HG03439 (cell line): ENCODE data around the gene NUFIP2.
"Not testable (repeated sequence)": the region's sequence is repeated elsewhere in the genome, so short reads cannot be mapped to it uniquely, and the experiment has no call there.

Experiments
- ATAC-seq: cut with Tn5 transposase; IDR thresholded peaks from one replicate; pipeline ENCODE4 v1.9.1; 2021; ENCODE audit warnings: mild to moderate bottlenecking, moderate library complexity; ENCODE audit not compliant: unreplicated experiment

Gene NUFIP2

DNA sequence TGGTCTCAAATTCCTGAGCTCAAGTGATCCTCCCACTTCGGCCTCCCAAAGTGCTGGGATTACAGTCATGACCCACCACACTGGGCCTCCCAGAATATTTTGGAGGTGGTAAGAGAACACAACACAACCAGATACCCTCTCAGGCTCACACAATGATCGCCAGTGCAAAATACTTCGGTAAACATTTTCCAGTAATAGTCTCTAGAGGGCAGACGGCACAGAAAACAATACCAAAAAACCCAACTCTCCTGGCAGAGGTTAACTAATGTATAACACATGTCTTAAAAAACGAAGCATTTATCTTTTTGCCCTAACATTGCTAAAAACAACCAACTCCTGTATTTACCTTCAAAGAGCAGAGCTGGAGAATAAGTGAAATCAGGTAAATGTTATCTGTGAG, 10.5 kb downstream of the NUFIP2 start:
- no peak for ATAC-seq

DNA sequence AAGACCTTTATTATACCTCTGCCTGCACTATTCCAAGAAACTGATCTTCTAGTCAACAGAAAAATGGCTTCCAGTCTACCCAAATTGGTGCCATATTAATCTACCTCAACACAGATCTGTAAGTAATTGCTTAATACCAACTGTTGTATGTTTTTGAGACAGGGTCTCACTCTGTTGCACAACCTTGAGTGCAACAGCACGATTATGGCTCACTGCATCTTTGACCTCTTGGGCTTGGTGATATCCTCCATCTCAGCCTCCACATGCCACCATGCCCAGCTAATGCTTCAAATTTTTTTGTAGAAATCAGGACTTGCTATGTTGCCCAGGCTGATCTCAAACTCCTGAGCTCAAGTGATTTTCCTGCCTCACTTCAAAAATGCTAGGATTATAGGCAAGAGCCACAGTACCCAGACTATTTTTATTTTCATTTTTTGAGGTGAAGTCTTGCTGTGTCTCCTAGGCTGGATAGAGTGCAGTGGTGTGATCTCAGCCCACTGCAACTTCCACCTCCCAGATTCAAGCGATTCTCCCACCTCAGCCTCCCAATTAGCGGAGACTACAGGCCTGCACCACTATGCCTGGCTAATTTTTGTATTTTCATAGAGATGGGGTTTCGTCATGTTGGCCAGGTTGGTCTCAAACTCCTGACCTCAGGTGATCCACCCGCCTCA, 14.4 kb downstream of the NUFIP2 start:
- no peak for ATAC-seq

DNA sequence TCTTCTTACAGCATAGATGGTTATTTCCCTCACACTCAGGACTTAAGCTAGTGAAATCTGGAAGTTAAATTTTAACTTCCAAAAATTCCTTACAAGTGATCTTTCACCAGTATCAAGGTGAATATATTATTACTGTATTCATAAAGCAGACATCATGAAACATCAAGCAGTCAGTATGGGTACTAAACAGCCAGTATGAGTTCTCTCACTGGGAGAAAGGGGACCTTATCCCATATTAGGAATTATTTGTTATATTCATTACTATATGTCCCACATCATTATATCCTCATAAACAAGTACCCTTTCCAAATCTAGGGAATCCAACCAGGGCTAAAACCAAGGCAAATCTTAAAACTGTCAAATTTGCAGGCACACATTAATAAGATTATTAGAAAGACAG, 15.3 kb downstream of the NUFIP2 start:
- ATAC-seq: no peak

DNA sequence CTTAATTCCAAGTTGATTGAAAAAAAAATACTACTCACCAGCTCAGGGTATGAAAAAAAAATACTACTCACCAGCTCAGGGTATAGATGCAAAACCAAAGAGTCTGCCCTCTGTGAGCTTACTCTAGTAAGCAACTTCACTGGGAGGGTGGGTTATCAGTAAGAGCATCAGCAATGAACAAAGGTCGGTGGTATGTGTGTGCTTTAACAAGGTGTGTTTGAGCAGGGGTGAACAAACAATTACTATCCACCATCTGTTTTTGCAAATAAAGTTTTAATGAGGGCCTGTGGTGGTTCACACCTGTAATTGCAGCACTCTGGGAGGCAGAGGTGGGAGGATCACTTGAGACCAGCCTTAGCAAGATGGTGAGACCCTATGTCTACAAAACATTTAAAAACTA, 20.0 kb downstream of the NUFIP2 start:
- ATAC-seq: no peak

DNA sequence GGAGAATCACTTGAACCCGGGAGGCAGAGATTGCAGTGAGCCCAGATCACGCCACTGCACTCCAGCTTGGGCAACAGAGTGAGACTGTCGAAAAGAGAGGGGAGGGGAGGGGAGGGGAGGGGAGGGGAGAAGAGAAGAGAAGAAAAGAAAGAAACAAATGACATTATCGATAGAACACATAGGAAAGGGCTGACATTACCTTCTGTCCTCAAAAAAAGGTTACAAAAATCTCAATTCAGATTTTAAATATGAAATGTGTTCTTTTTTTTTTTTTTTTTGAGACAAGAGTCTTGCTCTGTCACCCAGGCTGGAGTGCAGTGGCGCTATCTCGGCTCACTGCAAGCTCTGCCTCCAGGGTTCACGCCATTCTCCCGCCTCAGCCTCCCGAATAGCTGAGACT, 22.0 kb downstream of the NUFIP2 start:
- not testable (repeated sequence) for ATAC-seq

DNA sequence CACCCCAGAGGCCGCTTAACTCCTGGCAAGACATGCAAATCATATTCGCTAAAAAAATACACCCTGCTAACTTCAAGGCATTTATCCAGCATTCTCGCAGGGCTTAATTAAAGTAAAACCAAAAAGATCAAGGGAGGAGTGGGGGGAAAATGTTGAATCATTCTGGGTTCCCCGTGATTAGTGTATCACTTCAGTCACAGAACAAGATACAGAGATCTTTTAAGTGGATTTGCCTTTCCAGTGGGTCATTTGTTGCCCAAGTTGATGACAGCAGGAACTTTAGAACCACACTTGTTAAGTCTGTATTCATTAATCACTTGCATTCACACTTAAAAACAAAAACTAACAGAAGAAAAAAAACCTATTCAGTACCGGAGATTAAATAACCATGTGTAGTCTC, 30.0 kb downstream of the NUFIP2 start:
- ATAC-seq: no peak

DNA sequence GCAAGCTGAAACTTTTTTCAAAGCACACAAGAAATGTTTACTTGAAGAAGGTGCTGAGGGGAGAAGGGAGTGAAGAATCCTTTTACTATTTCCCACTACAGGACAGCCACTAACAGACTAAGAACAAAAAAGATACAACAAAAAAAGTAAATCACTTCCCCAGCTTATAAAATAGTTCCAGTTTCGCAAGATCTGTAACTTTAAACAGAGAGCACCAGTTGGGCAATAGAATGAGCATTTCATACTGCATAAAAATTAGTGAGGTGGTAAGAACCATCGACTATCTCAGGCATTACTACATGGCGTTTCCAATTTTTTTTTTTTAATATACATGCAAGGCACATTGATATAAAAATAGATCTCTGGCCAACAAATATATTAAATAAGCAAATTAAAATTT, 36.2 kb downstream of the NUFIP2 start:
- no peak for ATAC-seq

DNA sequence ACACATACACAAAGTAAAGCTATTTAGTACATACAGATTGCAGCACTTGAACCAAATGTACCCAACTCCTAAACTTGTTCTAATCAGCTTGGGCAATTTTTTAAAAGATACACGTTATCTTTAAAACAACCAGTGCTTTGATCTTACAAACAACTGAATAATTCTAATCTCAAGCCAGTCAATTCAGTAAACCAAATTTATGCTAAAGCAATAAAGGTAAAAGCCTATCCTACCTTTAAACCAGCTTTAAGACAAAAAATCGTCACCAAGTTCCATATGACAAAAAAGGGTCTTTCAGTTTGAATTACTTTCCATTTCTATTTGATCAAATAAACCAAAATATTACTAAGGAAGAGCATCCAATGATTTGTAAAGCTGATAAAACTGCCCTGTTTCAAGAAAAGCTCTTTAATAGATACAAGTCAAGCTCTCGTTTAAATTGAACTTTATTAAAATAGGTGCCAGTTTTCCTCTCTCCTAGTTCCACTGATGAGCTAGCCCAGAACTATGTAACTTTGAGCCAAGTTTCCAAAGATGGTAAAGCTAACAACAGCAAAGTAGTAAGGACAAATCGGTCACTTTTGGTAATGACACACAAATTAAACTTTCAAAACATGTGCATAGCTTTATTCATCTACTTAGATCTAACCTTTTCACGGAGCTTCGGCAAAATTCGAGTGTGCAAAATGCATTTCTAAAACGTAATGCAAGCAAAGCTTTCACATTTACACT, 37.0 kb downstream of the NUFIP2 start:
- no peak for ATAC-seq

DNA sequence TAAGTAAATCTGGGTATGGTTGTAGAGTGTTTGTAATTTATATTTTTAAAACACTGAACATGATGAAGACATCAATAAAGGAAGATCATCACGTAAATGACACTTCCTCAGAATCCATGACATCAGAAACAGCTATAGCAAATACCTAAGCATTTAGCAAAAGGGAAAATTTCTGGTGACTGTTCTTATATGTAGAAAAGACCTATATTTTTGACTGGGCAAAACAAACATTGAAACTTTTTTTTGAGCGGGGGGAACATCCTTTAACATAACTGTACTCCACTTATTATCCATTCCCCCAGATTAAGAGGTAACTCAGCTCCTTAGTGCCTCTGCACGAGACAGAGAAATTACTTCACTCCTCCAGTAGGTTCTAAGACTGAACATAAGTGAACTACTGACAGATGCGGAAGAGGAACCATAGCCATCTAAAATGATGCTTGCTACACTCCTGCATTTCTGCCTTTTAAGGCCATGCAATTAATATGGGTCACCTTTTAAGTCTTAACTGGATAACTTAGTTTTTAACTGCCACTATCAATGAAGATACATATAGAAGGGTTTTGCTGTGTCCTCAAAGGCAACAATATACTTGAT, 37.9 kb downstream of the NUFIP2 start:
- ATAC-seq: no peak

DNA sequence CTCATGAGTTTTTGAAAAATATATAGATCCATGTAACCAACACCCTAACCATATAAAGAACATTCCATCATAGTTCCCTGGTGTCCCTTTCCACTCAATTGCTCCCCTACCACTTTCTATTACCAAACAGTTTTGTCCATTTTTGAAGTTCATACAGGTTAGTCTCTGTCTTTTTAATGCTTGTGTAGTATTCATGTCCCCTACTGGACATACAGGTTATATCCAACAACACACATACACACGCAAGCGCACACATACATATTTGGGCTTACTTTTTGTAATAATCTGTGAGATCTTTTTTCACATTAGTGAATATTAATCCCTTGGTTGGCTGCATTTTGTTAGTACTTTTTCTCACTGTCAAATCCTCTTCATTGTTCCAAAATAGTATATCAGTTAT, 40.9 kb downstream of the NUFIP2 start:
- ATAC-seq: no peak

DNA sequence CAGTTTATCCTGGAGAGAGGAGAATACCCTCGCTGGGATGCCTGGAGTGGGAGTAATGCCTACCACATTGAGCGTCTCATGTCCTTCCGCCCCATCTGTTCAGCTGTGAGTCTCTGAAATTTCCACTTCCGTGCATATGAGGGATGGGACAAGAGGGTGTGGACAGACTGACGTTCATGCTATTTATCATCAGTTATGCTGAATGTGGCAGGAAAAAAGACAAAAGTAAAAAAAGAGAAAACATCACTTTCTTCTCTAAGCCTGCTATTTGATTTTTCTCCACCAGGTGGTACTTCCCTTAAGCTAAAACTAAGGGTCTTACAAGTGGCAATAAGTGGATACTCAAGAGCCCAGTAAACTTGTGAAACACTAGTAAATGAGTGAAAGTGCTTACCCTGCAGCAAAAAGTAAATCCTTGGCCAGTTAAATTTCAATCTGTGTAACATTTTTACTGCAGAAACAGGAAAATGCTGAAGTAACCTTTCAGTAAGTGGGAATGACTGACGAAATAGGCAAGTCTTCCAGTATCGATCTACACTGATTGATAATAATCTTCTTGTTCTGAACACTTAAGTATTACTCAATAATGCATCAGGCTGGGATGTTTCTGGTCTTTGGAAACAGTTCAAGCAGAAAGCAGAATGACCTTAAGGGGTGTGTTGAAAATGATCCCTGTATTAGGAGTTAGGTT, 41.7 kb downstream of the NUFIP2 start:
- no peak for ATAC-seq

DNA sequence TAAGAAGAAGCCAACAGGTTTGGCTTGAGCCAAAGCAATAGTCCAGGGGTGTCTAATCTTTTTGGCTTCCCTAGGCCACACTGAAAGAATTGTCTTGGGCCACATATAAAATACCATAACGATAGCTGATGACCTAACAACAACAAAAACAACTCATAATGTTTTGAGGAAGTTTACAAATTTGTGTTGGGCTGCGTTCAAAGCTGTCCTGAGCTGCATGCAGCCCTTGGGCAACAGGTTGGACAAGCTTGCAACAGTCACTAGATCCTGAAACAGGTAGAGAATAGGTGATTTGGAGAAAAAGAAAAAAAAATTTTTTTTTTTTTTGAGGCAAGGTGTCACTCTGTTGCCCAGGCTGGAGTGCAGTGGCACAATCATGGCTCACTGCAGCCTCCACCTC, 42.8 kb downstream of the NUFIP2 start:
- no peak for ATAC-seq

DNA sequence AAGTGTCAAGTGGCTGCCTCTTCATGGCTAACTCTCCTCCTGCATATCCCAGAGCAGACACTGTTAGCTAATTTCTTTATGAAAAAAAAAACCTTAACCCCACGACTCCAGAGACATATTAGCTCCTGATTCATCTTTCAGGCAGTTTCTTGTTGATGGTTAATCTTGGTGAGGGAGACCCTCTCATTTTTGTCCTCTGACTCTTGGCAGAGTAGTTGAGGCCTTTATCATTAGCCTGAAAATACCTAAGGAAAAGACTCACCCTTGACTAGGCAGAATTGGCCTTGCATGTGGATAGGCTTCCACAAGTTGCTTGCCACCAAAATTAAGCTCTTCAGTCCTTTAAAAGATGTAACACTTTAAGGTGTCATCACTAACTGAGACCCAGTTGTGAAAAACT, 43.3 kb downstream of the NUFIP2 start:
- ATAC-seq: no peak

DNA sequence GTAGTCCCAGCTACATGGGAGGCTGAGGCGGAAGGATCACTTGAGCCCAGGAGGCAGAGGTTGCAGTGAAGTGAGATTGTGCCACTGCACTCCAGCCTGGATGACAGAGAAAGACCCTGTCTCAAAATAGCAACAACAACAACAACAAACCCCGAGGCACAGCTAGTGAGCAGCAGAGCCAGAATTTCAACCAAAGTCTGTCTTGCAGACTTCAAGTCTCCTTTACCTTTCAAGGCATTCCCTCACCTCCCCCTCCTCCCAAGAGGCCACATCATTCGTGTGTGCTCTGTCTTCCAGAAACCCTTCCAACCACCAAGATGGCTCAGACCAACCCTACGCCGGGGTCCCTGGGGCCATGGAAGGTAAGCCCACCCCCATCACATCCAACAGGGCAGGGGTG, 45.1 kb downstream of the NUFIP2 start:
- ATAC-seq: no peak

DNA sequence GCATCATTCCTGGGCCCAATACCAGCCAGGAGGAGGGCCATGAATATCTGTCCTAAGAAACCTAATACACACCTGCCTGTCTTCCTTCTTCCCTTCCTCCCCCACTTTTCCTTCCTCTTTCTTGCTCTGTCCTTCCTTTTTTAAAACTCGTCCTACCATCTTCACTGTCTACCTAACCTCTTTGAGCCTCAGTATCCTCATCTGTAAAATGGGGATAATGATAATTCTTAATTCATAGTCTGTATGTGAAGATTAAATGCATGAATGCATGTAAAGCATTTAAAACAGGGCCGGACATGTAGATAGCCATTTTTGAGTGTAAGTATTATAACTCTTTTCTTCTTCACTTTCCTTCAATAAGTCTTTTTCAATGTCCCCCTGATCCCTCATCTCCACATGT, 46.7 kb downstream of the NUFIP2 start:
- no peak for ATAC-seq

DNA sequence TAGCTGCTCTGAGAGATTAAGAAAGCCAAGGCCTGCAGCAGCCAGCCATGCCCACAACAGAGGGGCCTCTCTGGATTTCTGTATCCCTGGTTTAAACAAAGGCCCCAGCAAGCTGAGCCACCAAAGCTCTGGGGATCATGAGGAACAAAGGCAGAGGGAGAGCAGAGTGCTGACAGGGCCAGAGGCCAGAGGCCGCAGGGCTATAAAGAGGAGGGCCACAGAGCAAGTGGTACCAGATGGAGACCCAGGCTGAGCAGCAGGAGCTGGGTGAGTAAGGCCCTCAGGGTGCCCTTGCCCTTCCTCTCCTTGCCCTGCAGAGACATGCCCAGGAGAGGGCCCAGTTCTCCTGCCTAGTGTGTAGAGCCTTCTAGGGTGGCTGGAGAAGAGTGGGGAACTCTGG, 47.3 kb downstream of the NUFIP2 start, which contains the start of gene CRYBA1:
TSS of gene CRYBA1 (plus strand) at position 232 of the 400 bp plus-strand sequence. CDS start at position 237, 5 bp downstream.
- ATAC-seq: no peak

DNA sequence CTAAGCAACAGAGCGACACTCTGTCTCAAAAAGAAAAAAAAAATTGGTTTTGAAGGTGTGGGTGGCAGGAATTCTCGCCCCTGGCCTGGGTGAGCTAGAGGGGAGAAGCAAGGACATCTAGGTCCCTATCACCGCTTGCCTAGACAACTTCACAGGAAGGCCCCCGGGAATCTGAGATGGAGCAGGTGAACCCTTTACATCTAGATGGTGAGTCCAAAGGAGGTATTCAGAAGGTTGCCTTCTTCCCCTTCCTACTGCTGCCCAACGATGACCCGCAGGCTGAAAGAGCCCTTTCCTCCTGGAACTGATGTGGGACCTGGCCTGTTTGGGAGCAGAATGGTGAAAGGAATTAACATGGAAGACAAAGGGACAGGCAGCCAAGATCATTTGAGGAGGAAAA, 48.5 kb downstream of the NUFIP2 start:
- ATAC-seq: no peak

DNA sequence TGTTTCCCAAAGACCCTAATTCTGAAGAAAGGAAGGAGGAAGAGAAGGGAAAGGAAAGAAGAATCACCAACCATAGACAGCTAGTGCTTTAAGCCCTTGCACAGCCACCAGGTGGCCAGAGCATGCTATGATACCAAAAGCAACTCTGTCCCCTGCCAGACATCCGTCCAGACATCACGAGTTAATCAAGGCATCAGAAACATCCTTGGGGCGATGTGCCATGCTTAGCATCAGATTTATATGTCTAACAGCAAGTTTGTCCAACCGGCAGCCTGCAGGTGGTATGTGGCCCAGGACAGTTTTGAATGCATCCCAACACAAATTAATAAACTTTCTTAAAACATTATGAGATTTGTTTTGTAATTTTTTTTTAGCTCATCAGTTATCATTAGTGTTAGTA, 50.2 kb downstream of the NUFIP2 start:
- ATAC-seq: no peak

DNA sequence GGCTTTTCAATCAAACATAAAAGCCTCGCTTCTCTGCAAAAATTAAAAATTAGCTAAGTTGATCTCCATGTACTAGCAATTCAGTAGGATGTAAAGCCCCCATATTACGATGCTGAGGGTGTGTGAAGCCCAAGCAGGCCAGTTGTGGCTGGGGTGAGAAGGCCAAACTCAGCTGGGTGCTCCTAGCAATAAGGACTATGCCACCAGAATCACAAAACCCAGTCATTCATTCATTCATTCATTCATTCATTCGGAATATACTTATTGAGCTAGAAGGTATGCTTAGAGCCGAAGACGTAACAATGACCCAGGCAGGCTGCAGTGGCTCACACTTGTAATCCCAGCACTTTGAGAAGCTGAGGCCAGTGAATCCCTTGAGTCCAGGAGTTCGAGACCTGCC, 51.2 kb downstream of the NUFIP2 start:
- no peak for ATAC-seq

DNA sequence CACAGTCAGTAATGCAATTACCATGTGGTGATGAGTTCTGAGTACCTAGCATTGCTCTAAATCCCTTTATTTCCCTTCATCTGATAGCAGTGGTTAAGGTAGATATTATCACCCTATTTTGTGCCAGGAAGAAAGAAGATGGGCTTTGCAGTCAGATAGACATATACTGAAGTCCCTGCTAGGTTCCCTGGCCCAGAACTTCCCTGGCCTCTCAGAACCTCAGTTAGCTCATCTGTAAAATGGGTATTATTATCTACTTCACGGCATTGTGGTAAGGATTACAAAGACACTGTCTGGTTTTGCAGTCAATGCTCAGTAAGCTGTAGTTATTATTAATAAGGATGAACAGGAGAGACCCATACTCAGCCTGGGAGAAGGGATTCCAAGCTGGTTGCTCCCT, 51.9 kb downstream of the NUFIP2 start:
- ATAC-seq: no peak
